Neural progenitor cell (in vitro differentiated cells): Measurements from ENCODE around the gene HSD3B7. TPM values are rescaled to one million over a fixed set of nuclear protein-coding genes. Genes with fewer than 3 reads are reported as not detected.

Source experiments
- DNase-seq: peaks from one replicate; pipeline ENCODE4 v3.0.0-alpha.2; 2016; ENCODE audit warnings: low spot score
- H2AFZ ChIP-seq: fragments of 200-600 bp; sonication (generic); replicated peaks from 2 replicates; pipeline ENCODE4 v1.6.1; 2016; ENCODE audit warnings: antibody characterized with exemption
- H3F3A ChIP-seq: fragments of 200-600 bp; sonication (generic); 2 replicates; pipeline ENCODE4 v1.6.1; 2016; ENCODE audit warnings: antibody characterized with exemption, low read depth
- H3K27ac ChIP-seq: fragments of 200-600 bp; sonication (generic); 2 replicates; pipeline ENCODE4 v1.5.1; 2016; ENCODE audit warnings: mild to moderate bottlenecking
- H3K27me3 ChIP-seq: fragments of 200-600 bp; sonication (generic); 2 replicates; pipeline ENCODE4 v1.6.1; 2016; ENCODE audit warnings: mild to moderate bottlenecking, moderate library complexity
- H3K36me3 ChIP-seq: fragments of 200-600 bp; sonication (generic); 2 replicates; pipeline ENCODE4 v1.5.1; 2016
- H3K4me1 ChIP-seq: fragments of 200-600 bp; sonication (generic); 2 replicates; pipeline ENCODE4 v1.6.1; 2016; ENCODE audit warnings: mixed run types
- H3K4me2 ChIP-seq: fragments of 200-600 bp; sonication (generic); 2 replicates; pipeline ENCODE4 v1.6.1; 2016
- H3K4me3 ChIP-seq: fragments of 200-600 bp; sonication (generic); 2 replicates; pipeline ENCODE4 v1.5.1; 2016
- H3K79me2 ChIP-seq: fragments of 200-600 bp; sonication (generic); 2 replicates; pipeline ENCODE4 v1.6.1; 2016; ENCODE audit warnings: low read depth
- H3K9ac ChIP-seq: fragments of 200-600 bp; sonication (generic); 2 replicates; pipeline ENCODE4 v1.6.1; 2016
- H3K9me3 ChIP-seq: fragments of 200-600 bp; sonication (generic); 2 replicates; pipeline ENCODE4 v1.5.1; 2016; ENCODE audit warnings: low read depth
- H4K20me1 ChIP-seq: fragments of 200-600 bp; sonication (generic); 2 replicates; pipeline ENCODE4 v1.6.1; 2016; ENCODE audit warnings: low read depth
- H3K27ac Mint-ChIP-seq: 3 replicates; pipeline ENCODE4 v1.8.0; 2021; ENCODE audit warnings: mixed read lengths
- H3K27me3 Mint-ChIP-seq: 2 replicates; pipeline ENCODE4 v1.8.0; 2022; ENCODE audit warnings: low read depth, mild to moderate bottlenecking, inconsistent platforms, moderate library complexity, mixed read lengths; ENCODE audit not compliant: insufficient read depth
- H3K36me3 Mint-ChIP-seq: 3 replicates; pipeline ENCODE4 v1.8.0; 2021; ENCODE audit warnings: mixed read lengths
- H3K4me1 Mint-ChIP-seq: 3 replicates; pipeline ENCODE4 v1.8.0; 2021; ENCODE audit warnings: mixed read lengths
- H3K4me3 Mint-ChIP-seq: 3 replicates; pipeline ENCODE4 v1.8.0; 2021; ENCODE audit warnings: mild to moderate bottlenecking, moderate library complexity, mixed read lengths
- H3K9me3 Mint-ChIP-seq: 3 replicates; pipeline ENCODE4 v1.8.0; 2020; ENCODE audit warnings: mixed read lengths
- EZH2 ChIP-seq: fragments of 200-600 bp; sonication (generic); IDR thresholded peaks from 2 replicates; pipeline ENCODE4 v1.6.1; 2017; ENCODE audit warnings: antibody characterized with exemption, mild to moderate bottlenecking, moderate library complexity
- EZH2phosphoT487 ChIP-seq: fragments of 200-600 bp; sonication (generic); IDR thresholded peaks from 2 replicates; pipeline ENCODE4 v1.6.1; 2017; ENCODE audit warnings: antibody characterized with exemption
- total RNA-seq: library from RNA; depleted of rRNA; stranded (reverse); fragments of >200 nt; gene quantifications from 2 replicates; pipeline ENCODE4 v1.2.3, GENCODE V29; 2015; ENCODE audit warnings: low replicate concordance
- TF ChIP-seq, protein P1 (sequence below): fragments of 200-600 bp; sonication (generic); IDR thresholded peaks from 2 replicates; pipeline ENCODE4 v1.5.1; 2017; ENCODE audit warnings: antibody characterized with exemption, mild to moderate bottlenecking

Gene HSD3B7
- total RNA-seq, 1 donor from 2014 or later = 1.4 TPM

DNA sequence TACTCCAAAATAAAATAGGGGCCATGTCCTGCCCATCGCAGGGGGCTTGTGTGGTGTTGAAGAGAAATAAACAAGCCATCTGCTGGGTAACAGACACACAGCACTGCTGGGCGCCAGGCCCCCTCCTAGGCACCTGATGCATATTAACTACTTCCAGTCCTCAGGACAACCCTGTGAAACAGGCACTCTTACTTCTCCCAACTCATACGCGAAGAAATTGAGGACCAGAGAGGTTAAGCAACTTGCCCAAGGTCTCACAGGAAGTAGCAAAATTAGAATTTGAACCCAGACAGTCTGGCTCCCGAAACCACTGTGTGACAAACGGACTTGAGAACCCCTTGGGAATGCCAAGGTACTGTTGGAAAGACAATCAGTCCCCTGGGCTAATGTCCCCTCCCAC is 22.7 kb downstream of the HSD3B7 start:
- Histone ChIP-seq H3K27me3 (peaks cover 18% of the 10 kb centered on the region), H3F3A (no peaks in the 10 kb centered on the region), H3K4me2 (no peak overlapping the region), H3K9ac (no peak overlapping the region), H4K20me1 (peaks cover 12% of the 10 kb centered on the region), H3K27ac (no peak overlapping the region), H3K9me3 (no peaks in the 10 kb centered on the region), H3K4me3 (no peak overlapping the region), H2AFZ (no peak overlapping the region), H3K79me2 (peaks cover 6% of the 10 kb centered on the region), H3K4me1 (peaks cover 6% of the 10 kb centered on the region), H3K36me3 (no peaks in the 10 kb centered on the region)
- H3K9me3 Mint-ChIP-seq = no peaks in the 10 kb centered on the region
- DNase-seq = no peak
- H3K27ac Mint-ChIP-seq = no peak overlapping the region
- no peaks in the 10 kb centered on the region for H3K36me3 Mint-ChIP-seq
- peaks cover 13% of the 10 kb centered on the region for H3K27me3 Mint-ChIP-seq
- H3K4me3 Mint-ChIP-seq = no peak overlapping the region
- H3K4me1 Mint-ChIP-seq = peaks cover 25% of the 10 kb centered on the region
- TF ChIP-seq, protein P1, sequence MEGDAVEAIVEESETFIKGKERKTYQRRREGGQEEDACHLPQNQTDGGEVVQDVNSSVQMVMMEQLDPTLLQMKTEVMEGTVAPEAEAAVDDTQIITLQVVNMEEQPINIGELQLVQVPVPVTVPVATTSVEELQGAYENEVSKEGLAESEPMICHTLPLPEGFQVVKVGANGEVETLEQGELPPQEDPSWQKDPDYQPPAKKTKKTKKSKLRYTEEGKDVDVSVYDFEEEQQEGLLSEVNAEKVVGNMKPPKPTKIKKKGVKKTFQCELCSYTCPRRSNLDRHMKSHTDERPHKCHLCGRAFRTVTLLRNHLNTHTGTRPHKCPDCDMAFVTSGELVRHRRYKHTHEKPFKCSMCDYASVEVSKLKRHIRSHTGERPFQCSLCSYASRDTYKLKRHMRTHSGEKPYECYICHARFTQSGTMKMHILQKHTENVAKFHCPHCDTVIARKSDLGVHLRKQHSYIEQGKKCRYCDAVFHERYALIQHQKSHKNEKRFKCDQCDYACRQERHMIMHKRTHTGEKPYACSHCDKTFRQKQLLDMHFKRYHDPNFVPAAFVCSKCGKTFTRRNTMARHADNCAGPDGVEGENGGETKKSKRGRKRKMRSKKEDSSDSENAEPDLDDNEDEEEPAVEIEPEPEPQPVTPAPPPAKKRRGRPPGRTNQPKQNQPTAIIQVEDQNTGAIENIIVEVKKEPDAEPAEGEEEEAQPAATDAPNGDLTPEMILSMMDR = no peak
- TF ChIP-seq EZH2 (no peak), EZH2phosphoT487 (no peak)

DNA sequence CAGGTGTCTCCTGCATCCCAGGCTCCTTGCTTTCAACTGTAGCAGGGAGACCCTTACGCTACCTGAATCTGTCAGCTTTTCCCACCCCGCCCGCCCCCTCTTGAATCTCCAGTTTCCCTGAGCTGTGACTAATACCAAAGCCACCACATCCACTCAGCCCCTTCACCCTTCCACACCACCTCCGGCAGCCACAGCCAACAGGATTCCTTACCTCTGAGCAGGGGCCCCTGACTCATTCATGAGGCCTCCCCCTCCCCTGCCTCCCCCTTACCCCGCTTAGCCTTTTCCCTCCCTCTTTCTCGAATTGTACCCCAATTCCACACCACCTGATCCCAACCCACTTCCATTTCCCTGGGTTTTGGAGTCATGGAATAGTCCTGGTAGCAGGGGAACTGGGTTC is 23.1 kb downstream of the HSD3B7 start:
- no peaks in the 10 kb centered on the region for H3K9me3 Mint-ChIP-seq
- H3K4me3 Mint-ChIP-seq = no peak overlapping the region

DNA sequence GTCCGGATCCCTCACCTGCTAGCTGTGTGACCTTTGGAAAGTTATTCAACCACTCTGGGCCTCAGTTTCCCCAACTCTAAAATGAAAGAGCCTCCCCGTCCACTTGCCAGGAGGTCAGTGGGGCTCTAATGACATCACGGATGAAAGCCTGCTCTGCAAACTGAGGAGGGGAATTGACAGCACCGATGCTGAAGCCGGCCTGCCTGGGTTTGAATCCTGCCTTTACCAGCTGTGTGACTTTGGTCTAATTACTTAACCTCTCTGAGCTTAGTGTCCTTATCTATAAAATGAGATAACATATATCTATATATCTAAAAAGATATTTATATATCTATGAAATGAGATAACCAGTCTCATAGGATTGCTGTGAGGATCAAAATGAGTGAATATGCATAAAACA is 23.5 kb downstream of the HSD3B7 start:
- H3K36me3 Mint-ChIP-seq = no peaks in the 10 kb centered on the region
- H3K4me3 ChIP-seq = no peak overlapping the region
- no peak overlapping the region for H3K27ac Mint-ChIP-seq
- no peak for TF ChIP-seq EZH2
- TF ChIP-seq, protein P1 = no peak
- TF ChIP-seq EZH2phosphoT487 = no peak
- H3K4me1 Mint-ChIP-seq = peaks cover 21% of the 10 kb centered on the region
- no peak overlapping the region for H3K9ac ChIP-seq
- H2AFZ ChIP-seq = no peak overlapping the region
- no peak for DNase-seq
- H3K9me3 ChIP-seq = no peaks in the 10 kb centered on the region
- no peaks in the 10 kb centered on the region for H3K9me3 Mint-ChIP-seq
- no peak overlapping the region for H3K27ac ChIP-seq
- no peak overlapping the region for H3K4me2 ChIP-seq
- H3K27me3 Mint-ChIP-seq = peaks cover 19% of the 10 kb centered on the region
- peaks cover 6% of the 10 kb centered on the region for H3K4me1 ChIP-seq
- H3K36me3 ChIP-seq = no peaks in the 10 kb centered on the region
- no peak overlapping the region for H3K4me3 Mint-ChIP-seq
- H3F3A ChIP-seq = no peaks in the 10 kb centered on the region
- H3K27me3 ChIP-seq = peaks cover 25% of the 10 kb centered on the region
- H3K79me2 ChIP-seq = peaks cover 6% of the 10 kb centered on the region
- peaks cover 12% of the 10 kb centered on the region for H4K20me1 ChIP-seq

More for the DNA sequence above, 23.1 kb downstream of the HSD3B7 start:
- Histone ChIP-seq H3K9ac (no peak overlapping the region), H3K9me3 (no peaks in the 10 kb centered on the region), H3K27ac (no peak overlapping the region), H3K4me1 (peaks cover 6% of the 10 kb centered on the region), H3K79me2 (peaks cover 6% of the 10 kb centered on the region), H3F3A (no peaks in the 10 kb centered on the region), H3K36me3 (no peaks in the 10 kb centered on the region), H4K20me1 (peaks cover 12% of the 10 kb centered on the region), H3K27me3 (peaks cover 23% of the 10 kb centered on the region), H3K4me3 (no peak overlapping the region), H2AFZ (no peak overlapping the region), H3K4me2 (no peak overlapping the region)
- TF ChIP-seq EZH2 (no peak), EZH2phosphoT487 (no peak)
- TF ChIP-seq, protein P1 = no peak
- Mint-ChIP-seq H3K27me3 (peaks cover 16% of the 10 kb centered on the region), H3K36me3 (no peaks in the 10 kb centered on the region), H3K27ac (no peak overlapping the region), H3K4me1 (peaks cover 25% of the 10 kb centered on the region)
- no peak for DNase-seq
